ENCODE measurements around the gene SLC25A31.

Gene SLC25A31

DNA sequence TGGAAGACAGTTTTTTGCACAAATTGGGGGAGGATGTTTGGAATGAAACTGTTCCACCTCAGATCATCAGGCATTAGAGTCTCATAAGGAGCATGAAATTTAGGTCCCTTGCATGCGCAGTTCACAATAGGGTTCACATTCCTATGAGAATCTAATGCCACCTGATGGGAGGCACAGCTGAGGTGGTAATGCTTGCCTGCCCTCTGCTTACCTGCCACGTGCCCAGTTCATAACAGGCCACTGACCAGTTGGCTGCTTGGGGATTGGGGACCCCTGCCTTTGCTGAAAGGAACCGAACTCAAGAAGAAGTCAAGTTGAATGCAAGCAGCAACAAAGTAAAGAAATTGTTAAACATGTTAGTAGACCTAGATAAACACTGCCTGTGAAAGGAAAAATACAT lies 47.3 kb downstream of the SLC25A31 start:
- no peak for DNase-seq

DNA sequence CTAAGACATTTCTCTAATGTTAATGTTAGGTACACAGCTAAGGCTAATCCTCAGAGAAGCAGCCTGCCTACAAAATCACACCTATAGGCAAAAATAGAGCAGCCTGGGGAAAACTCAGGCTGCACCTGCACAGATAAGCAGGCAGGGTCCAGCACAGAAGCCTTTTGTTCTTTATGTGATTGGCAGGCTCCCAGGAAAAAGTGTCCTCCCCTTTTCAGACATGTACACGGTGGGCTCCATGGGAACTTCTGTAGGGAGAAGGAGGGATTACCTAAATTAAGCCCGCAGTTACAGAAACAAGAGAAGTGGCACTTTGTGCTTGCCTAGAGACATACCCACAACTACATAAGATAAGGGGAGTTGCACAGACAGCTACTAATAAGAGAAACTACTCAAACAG lies 47.9 kb downstream of the SLC25A31 start:
- DNase-seq, result no peak

DNA sequence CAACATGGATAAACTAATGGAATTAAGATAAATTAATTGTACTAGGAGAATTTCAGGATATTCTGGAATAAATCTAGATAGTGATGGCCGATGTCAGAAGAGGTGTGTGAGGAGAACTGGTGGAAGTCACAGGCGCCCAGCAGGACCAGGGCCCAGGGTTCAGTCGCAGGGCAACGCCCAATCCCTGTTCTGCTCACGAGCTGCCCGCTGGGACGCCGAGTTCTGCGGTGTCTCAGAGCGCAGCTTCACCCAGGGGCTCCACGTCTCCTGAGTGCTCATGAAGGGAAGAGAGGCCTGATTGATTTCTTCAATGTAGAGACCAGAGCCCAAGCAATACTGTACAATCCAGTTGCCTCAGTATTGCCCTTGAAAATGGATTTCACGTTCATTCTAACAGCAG lies 50.4 kb downstream of the SLC25A31 start:
- peak in 1 of 56 donors; percentile 1 for DNase-seq

DNA sequence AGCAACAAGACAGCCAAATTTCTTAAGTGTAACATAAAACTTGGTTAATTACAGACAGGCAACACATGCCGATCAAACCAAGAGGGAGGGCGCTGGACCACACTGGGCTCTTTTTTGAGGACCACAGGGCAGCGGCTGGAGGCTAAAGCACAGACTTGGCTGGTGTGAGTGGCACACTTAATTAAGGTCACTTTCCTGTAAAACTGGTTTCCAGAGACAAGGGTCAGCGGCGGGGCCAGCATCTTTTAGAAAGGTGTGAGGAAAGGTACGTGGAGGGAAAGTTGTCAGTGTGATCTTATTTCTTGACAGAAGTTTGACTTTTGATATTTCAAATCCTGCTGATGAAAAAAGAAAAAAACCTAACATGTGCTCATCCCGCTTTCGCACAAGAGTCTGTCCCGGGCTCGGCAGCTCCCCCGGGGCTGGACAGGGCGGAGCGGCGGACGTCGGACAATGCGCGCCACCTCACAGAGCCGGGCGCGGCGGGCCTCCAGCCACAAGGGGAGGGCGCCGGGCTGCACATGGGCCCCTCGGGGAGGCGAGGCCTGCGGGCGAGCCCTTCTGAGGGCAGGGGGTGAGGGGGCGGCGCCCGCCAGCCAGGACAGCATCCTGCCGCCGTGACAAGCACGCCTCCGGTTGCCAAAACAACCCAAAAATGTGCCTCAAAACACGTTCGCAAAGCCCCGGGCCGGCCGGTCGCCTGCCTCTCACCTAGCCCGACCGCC lies 51.3 kb downstream of the SLC25A31 start:
- DNase-seq, result peak in 17 of 56 donors; percentile 25 to 88 (median 52)

DNA sequence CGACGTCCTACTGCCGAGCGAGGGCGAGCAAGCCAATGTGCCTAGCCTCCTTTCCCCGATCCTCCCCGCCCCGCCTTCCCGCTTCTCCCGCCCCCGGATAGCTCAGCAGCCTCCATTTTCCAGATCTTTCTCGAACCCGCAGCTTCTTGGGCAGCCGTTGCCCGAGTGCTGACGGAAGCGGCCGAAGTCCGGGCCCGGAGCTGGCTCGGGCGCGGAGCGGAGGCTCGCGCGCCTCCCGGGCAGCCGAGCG lies 51.8 kb downstream of the SLC25A31 start:
- DNase-seq, result peak in 41 of 56 donors; percentile 4 to 96 (median 83)

DNA sequence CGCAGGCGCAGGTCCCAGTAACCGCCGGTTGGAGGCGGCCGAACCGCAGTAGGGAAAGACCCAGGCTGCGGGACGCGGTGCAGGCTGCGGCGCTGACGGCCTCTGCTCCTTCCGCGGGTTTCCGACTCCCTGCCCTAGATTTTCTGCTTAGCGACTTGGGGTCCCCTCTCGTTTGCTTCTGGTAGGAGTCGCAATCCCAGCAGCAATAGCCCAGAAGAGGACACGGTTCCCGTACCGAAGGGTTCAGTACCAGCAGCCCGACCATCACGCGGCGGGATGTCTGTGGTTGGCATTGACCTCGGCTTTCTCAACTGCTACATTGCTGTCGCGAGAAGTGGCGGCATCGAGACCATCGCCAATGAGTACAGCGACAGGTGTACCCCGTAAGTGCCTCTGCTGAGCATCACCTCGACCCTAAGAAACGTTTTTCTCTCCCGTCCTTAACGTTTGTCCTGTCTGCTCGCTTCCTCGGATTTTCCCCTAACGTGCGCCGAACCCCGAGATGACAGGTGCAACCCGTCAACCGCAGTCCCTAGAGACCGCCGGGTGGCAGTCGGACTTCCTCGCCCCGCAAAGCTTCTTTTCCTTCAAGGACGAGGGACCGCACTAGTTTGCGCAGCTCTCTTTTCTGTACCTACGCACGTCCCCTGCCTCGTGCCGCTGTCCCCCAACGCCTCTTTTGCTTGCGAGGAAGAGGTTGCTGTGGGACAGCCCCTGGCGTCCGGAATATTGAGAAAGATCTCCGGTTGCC lies 52.2 kb downstream of the SLC25A31 start, which contains the start of gene HSPA4L:
Gene HSPA4L, plus strand, starts transcription at position 48 of the 751 bp plus-strand sequence. Its CDS starts 229 bp downstream, at position 277.
- DNase-seq, result peak in 50 of 56 donors; percentile 3 to 89 (median 68)

DNA sequence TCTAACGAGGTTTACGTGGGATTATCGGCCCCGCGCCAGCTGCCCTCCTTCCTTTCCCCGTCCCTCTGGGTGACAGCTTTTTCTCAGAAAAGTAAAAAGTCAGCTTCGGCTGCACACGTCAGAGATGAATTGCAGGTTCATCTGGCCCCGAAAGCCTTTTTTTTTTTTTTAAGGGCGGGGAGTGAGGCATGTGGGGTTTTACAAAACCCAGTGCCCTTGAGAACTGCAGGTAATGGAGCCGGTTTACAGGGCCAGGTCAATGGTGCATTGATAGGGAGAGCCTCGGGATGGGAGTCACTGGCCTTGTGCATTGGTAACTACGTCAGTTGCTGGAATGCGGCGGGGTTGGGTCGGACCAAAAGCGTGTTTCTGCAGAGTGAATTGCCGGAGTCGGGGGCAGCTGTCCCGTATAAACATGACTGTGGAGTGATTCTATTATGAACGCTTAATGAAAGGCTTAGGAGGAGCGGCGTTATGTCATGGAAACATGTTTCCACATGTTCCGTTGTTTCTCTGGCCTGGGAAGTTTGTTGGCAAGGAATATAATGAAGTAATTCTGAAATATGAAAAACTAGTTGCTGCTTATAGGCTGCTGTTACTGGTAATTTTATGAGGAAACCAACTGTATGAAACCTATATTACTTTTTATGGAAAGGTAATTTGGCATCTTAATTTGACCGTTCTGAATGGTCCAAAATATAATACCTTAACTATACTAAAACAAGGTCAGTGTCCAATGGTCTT lies 53.0 kb downstream of the SLC25A31 start:
- DNase-seq, result peak in 50 of 56 donors; percentile 1 to 84 (median 45)

DNA sequence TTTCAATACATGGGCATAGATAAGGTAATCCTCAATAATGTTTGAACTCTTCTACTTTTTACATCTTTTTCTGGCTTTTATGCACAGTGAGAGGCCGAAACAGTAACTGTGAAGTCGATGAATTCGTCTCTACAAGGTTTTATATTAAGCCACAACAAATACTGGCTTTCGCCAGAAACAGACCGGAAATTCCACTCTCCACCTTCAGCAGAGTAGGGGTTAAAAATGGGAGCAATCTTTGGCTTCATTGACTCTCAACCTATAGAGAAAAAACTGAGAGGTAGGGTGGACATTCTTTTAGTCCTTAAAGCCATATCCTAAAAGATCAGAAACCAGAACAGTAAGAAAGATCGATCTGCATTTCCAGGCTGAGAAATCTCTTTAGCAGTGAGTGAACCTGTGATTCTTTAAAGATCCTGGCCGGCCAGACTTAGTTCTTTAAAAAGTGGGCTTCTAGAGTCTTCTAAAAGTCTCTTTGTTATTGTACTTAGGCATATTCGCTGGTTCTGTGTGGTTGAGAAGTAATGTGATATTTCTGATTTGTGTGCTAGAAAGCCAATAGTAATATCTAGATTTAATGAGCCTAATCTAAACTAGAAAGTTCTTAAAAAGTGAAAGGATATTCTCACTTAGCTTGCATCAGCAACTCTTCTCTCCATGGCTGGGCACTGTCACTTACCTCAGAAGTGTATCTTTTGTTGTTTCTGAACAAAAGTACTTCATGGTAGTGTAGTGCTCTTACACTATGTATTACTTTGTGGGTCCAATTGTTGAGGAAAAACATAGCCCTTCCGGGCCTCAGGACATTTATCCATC lies 54.0 kb downstream of the SLC25A31 start:
- no peak for DNase-seq

DNA sequence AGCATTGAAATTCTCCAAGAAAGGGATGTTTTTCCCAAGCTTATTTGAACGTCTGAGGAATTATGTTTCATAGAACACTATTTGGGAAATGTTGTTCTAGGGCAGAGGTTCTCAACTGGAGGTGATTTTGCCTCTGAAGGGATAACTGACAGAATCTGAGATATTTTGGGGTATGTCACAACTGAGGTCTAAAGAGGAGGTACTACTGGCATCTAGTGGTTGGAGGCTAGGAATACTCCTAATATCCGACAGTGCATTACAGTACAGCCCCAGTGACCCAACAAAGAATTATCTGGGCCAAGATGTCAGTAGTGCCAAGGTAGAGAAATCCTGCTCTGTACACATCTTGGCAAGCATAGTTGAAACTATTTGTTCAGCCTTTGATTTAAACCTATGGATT lies 58.3 kb downstream of the SLC25A31 start:
- DNase-seq, result no peak

DNA sequence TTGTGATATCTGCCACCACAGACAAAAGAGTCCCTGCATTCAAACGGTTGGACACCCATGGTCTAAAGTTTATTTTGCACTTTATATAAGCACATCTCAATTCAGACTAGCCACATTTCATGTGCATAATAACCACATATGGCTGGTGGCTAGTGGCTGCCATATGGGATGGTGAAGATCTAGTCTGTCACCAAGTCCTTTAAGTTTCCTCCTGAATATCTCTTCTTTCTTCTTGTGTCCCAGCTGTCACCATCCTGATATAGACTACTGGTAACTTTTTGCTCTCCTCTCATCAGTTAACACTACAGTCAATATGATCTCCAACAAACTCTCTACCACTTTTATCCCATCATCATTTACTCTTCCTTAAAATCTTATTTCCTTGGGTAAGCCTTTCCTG lies 61.2 kb downstream of the SLC25A31 start:
- DNase-seq, result no peak

DNA sequence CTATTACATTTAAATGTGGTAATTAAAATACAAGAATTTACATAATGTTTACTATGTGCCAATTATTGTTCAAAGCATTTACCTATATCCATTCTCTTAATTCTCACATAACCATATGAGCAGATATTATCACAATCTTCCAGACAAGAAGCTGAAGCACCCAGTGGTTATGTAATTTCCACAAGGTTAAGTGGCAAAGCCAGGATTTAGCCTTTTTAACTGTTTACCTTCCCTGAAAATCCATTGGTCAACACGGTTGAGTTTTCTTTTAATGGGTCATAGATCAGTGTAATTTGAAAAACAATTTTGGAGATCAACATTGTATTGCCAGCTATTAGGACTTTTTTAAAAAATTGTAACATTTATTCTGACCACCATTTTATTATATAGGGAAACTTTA lies 63.3 kb downstream of the SLC25A31 start:
- no peak for DNase-seq

DNA sequence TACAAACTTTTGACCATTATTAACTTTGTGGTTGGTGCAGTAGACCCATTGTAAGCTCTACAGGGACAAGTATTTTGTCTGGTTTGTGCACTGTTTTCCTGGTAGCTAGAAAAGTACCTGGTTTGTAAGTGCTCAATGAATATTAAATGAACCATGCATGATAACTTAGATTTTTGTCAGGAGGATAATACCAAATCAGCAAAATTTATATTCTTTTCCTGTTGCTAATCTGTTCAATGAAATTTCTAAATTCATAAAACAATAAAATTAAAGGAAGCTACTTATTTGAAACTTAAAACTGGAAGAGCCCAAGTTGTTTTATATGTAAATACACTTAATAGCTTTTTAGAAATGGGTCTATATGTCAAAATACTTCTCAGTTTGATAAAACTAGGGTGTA lies 69.5 kb downstream of the SLC25A31 start:
- DNase-seq, result no peak

DNA sequence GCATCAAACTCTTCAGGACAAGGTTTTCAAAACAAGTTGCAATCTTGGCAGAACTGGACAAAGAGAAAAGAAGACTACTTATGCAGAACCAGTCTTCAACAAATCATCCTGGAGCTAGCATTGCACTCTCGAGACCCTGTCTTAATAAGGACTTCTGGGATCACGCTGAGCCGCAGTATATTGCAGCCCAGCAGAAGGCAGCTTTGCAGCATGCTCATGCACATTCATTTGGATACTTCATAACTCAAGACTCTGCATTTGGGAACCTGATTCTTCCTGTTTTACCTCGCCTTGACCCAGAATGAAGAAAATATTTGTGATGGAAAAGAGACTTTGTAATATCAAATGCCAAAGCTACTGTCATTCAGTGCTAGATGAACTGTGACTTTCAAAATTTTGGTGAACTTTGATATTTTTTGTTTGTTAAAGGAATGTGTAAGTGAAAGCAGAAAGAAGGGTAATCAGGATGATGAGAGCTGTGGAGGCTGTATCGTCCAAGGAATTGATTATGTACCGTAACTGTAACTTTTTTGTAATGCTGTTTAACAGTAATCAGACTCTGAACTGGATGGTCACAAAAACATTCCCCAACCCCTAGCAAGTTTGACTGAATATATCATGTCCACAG lies 79.1 kb downstream of the SLC25A31 start:
- no peak for DNase-seq

DNA sequence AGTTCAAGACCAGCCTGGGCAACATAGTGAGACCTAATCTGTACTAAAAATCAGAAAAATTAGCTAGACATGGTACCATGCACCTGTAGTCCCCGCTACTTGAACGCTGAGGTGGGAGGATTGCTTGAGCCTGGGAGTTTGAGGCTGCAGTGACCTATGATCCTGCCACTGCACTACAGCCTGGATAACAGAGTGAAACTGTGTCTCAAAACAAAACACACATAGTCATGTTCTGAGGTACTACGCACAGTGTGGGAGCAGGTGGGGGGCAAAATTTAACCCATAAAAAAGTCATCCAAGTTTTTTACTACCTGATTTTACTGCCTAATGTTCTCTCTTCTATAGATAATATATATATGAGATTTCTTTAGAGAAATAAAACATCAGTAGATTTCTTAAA lies 80.4 kb downstream of the SLC25A31 start:
- DNase-seq, result no peak

DNA sequence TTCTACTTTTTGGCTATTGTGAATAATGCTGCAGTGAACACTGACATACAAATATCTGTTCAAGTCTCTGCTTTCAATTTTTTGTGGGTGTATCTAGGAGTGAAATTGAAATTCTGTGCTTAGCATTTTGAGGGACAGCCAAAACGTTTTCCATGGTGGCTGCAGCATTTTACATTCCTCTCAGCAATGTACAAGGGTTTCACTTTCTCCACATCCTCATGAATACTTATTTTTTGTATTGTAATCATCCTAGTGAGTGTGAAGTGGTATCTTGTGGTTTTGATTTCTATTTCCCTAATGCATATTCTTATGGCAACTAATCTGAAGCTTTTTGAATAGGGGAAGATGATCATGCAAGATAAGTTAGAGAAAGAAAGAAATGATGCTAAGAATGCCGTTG lies 92.2 kb downstream of the SLC25A31 start:
- DNase-seq, result no peak
